HEK293 (cell line): ENCODE results near the gene PEF1.

Experiments used
- CTCF ChIP-seq: fragments of 450-650 bp; formaldehyde crosslinking; IDR thresholded peaks from 2 replicates; pipeline ENCODE4 v1.5.1; 2016; ENCODE audit warnings: missing biosample characterization, missing genetic modification characterization
- KLF9 ChIP-seq: fragments of 450-650 bp; formaldehyde crosslinking; IDR thresholded peaks from 2 replicates; pipeline ENCODE4 v1.5.1; 2016; ENCODE audit warnings: missing biosample characterization, missing genetic modification characterization, low read depth
- ZNF138 ChIP-seq: fragments of 450-650 bp; formaldehyde crosslinking; IDR thresholded peaks from 2 replicates; pipeline ENCODE4 v1.5.1; 2016; ENCODE audit warnings: missing biosample characterization, missing genetic modification characterization, borderline replicate concordance
- ZNF202 ChIP-seq: fragments of 450-650 bp; formaldehyde crosslinking; IDR thresholded peaks from 2 replicates; pipeline ENCODE4 v1.5.1; 2016; ENCODE audit warnings: missing biosample characterization, missing genetic modification characterization, borderline replicate concordance
- ZNF274 ChIP-seq, 2 experiments: fragments of 200-500 bp in 1 of 2; fragments of 450-650 bp in 1 of 2; sonication (Bioruptor generic) in 1 of 2; formaldehyde crosslinking in 1 of 2; IDR thresholded peaks; 2 replicates each; pipeline versions ENCODE4 v1.5.1 to v1.6.1; 2014 to 2016; ENCODE audit warnings: borderline replicate concordance in 1 of 2, inconsistent platforms in 1 of 2, low read length in 1 of 2, missing biosample characterization in 1 of 2, missing genetic modification characterization in 1 of 2
- ZNF416 ChIP-seq: fragments of 450-650 bp; formaldehyde crosslinking; IDR thresholded peaks from 2 replicates; pipeline ENCODE4 v1.5.1; 2016; ENCODE audit warnings: missing biosample characterization, missing genetic modification characterization
- ZNF529 ChIP-seq: fragments of 450-650 bp; formaldehyde crosslinking; IDR thresholded peaks from 2 replicates; pipeline ENCODE4 v1.5.1; 2017; ENCODE audit warnings: missing genetic modification characterization, missing biosample characterization; ENCODE audit not compliant: insufficient replicate concordance
- ZNF645 ChIP-seq: fragments of 450-650 bp; formaldehyde crosslinking; IDR thresholded peaks from 2 replicates; pipeline ENCODE4; 2016; ENCODE audit warnings: missing biosample characterization, missing genetic modification characterization
- ZNF791 ChIP-seq: fragments of 450-650 bp; formaldehyde crosslinking; IDR thresholded peaks from 2 replicates; pipeline ENCODE4 v1.5.1; 2016; ENCODE audit warnings: missing biosample characterization, missing genetic modification characterization
- ZNF792 ChIP-seq: fragments of 450-650 bp; formaldehyde crosslinking; IDR thresholded peaks from 2 replicates; pipeline ENCODE4 v1.5.1; 2016; ENCODE audit warnings: missing biosample characterization, missing genetic modification characterization
- TF ChIP-seq, protein P1 (sequence below): fragments of 450-650 bp; formaldehyde crosslinking; IDR thresholded peaks from 2 replicates; pipeline ENCODE4 v1.5.1; 2016; ENCODE audit warnings: missing biosample characterization, missing genetic modification characterization

- TF ChIP-seq ZNF138 (no peak), ZNF645 (tag by site-specific recombination) (no peak), CTCF (tag by site-specific recombination) (no peak), ZNF416 (tag by site-specific recombination) (no peak), ZNF274 (IDR thresholded peaks at IDR 0.05; ENCODE audit: low read length) (no peak), ZNF274 (tag by site-specific recombination; IDR thresholded peaks at IDR 0.05; ENCODE audit: borderline replicate concordance) (no peak), ZNF791 (tag by site-specific recombination) (no peak), KLF9 (tag by site-specific recombination) (no peak), ZNF202 (tag by site-specific recombination) (no peak), ZNF529 (tag by site-specific recombination) (no peak), ZNF792 (tag by site-specific recombination) (no peak)
- TF ChIP-seq, protein P1, sequence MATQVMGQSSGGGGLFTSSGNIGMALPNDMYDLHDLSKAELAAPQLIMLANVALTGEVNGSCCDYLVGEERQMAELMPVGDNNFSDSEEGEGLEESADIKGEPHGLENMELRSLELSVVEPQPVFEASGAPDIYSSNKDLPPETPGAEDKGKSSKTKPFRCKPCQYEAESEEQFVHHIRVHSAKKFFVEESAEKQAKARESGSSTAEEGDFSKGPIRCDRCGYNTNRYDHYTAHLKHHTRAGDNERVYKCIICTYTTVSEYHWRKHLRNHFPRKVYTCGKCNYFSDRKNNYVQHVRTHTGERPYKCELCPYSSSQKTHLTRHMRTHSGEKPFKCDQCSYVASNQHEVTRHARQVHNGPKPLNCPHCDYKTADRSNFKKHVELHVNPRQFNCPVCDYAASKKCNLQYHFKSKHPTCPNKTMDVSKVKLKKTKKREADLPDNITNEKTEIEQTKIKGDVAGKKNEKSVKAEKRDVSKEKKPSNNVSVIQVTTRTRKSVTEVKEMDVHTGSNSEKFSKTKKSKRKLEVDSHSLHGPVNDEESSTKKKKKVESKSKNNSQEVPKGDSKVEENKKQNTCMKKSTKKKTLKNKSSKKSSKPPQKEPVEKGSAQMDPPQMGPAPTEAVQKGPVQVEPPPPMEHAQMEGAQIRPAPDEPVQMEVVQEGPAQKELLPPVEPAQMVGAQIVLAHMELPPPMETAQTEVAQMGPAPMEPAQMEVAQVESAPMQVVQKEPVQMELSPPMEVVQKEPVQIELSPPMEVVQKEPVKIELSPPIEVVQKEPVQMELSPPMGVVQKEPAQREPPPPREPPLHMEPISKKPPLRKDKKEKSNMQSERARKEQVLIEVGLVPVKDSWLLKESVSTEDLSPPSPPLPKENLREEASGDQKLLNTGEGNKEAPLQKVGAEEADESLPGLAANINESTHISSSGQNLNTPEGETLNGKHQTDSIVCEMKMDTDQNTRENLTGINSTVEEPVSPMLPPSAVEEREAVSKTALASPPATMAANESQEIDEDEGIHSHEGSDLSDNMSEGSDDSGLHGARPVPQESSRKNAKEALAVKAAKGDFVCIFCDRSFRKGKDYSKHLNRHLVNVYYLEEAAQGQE (tag by site-specific recombination), result no peak
Observed at GRCh38 chr1:31591425-31592093, 53.1 kb downstream of the PEF1 start.
